OCI-LY1 (cell line): ENCODE data around the gene LRP2.

Experiments
- EZH2 ChIP-seq: fragments of 200-600 bp; sonication (generic), shearing (Covaris generic); IDR thresholded peaks from 2 replicates; pipeline ENCODE4 v1.8.0; 2017; ENCODE audit warnings: borderline replicate concordance, mixed run types, mild to moderate bottlenecking, antibody characterized with exemption, low read length, moderate library complexity, mixed read lengths
- TF ChIP-seq, protein P1 (sequence below): fragments of 200-600 bp; sonication (generic), shearing (Covaris generic); IDR thresholded peaks from 2 replicates; pipeline ENCODE4 v1.5.1; 2017; ENCODE audit warnings: mild to moderate bottlenecking, antibody characterized with exemption, low read length, moderate library complexity, mixed read lengths

DNA sequence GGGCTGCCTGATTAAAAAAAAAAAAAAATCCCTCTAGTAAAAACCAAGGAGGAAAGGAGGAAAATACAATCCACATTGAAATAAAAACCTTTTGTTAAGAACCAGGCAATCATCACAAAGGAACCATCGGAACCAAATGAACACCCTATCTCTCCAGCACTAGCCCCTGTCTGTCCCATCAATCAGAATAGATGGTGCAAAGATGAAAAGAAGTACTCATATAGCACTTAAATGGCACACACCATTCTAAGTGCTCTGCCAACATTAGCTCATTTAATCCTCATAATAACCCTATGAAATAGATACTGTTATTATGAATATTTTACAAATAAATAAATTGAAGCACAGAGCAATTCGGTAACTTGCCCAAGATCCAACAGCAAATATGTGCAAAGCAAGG is 38.5 kb downstream of the LRP2 start:
- no peak for TF ChIP-seq EZH2
- TF ChIP-seq, protein P1, sequence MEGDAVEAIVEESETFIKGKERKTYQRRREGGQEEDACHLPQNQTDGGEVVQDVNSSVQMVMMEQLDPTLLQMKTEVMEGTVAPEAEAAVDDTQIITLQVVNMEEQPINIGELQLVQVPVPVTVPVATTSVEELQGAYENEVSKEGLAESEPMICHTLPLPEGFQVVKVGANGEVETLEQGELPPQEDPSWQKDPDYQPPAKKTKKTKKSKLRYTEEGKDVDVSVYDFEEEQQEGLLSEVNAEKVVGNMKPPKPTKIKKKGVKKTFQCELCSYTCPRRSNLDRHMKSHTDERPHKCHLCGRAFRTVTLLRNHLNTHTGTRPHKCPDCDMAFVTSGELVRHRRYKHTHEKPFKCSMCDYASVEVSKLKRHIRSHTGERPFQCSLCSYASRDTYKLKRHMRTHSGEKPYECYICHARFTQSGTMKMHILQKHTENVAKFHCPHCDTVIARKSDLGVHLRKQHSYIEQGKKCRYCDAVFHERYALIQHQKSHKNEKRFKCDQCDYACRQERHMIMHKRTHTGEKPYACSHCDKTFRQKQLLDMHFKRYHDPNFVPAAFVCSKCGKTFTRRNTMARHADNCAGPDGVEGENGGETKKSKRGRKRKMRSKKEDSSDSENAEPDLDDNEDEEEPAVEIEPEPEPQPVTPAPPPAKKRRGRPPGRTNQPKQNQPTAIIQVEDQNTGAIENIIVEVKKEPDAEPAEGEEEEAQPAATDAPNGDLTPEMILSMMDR, result no peak
